ENCODE data around the gene FANK1.
A peak's percentile ranks its signal among the peaks of the same experiment; 100 is the strongest.

Gene FANK1, protein sequence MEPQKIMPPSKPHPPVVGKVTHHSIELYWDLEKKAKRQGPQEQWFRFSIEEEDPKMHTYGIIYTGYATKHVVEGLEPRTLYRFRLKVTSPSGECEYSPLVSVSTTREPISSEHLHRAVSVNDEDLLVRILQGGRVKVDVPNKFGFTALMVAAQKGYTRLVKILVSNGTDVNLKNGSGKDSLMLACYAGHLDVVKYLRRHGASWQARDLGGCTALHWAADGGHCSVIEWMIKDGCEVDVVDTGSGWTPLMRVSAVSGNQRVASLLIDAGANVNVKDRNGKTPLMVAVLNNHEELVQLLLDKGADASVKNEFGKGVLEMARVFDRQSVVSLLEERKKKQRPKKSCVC

DNA sequence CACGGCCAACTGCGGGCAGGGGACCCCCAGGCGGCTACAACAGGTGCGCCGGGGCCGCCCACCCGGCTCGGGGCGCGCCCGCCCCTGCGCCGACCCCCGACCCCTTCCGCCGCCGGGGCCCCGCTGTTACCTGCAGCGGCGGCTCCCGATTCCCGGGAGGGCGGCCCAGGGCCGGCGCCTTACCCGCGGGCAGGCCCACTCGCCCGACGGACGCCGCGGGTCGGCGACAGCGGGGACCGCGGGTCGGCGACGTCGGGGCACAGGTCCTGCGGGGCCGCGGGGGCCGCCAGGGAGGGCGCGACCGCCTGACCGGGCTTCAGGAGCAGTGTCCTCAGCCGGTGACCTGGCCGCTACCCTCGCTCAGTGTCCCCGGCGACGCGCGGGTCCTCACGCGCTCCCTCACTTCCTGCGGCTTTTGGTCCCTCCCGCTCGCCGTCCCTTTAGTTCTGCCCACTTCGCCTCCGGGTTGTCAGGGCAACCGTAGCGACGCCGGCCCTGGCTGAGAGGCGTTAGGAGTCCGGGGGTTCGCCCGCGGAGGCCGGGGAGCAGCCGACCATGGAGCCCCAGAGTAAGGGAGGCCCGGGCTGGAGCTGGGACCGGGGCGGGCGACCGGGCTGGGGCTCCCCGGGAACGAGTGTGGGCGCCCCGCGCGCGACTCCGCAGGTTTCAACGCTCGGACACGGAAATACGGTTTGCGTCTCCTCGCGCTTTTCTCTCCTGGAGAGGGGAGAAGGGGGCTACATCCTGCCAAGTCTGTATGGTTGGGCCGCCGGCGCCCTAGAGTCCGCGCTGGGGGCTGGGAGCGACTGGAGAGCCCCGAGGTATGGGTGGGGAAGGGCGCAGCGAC, at the start of gene FANK1:
FANK1 (plus strand) TSS at position 477 of the 847 bp plus-strand sequence; CDS start at position 556, 79 bp downstream.
- peak; percentile 89 for DNase-seq (ENCODE audit: low read depth)

DNA sequence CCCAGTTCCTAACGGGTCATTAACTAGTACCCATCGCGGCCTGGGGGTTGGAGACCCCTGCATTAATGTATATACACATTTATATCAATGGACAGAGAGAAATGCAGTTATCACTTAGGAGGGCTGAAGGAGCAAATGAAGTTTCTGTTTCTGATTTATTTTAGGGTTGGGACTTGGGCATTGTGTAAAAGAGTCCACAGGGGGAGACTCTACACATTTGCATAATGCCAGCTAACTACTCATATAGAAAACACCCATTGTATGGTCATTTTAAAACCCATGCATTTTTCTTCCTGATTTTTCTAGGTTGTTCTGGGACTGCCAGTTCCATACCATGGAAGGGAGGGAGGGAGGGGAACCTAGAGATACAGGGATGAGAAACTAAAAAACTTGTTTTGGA, 49.5 kb upstream of the FANK1 start:
- DNase-seq (ENCODE audit: low read depth) = no peak

DNA sequence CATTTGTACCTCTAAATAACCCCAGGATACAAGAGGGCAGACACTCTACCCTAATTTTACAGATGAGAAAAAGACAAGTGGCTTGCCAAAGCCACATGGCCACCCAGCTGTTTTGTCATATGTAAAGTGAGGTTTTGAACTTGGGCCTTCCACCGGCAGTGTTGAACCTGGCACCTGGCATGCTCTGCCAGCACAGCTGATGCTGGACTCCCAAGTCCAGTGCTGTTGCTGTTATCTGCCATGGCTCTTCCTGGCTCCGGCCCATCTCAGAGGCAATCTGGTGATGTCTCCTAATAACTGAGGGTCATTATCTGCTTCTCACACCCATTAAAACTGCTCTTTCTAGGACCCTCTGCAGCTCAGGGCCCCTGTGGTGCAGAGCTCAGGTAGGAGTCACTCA, 48.0 kb upstream of the FANK1 start:
- DNase-seq (ENCODE audit: low read depth) = no peak

DNA sequence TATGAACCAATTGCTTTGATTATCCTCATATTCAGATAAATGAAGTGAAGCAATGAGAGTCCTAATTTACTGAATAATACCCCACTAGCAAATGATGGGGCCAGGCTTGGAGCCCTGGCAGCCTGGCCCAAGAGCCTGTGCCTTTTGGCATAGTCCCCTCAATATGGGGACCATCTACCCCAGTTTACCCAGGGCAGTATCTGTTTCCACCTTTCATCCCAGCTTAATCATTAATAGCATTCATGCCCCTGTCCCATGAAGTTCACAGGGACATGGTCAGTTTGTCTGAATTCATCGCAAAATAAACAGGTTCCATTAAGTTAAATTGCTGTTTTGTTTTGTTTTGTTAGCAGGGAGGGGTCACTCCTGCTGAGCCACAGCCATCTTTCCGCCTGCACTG, 47.5 kb upstream of the FANK1 start:
- DNase-seq (ENCODE audit: low read depth) = no peak

DNA sequence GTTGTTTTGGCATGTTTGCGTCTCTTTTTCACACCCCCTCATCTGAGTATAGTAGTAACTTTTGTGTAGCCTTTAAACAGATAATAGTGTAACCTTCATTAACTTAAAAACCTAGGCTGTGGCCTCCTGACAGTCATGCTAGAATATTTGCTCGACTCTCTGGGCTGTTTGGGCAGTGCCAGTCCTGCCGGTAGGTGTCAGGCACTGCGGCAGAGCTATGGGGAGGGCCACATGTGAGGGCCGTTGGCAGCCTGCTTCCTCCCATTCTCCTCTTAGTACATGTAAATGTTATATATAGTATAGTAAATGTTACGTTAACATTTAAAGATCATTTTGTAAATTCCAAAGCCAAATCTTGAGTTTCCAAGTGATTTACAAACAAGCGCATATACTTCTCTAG, 46.9 kb upstream of the FANK1 start:
- no peak for DNase-seq (ENCODE audit: low read depth)

DNA sequence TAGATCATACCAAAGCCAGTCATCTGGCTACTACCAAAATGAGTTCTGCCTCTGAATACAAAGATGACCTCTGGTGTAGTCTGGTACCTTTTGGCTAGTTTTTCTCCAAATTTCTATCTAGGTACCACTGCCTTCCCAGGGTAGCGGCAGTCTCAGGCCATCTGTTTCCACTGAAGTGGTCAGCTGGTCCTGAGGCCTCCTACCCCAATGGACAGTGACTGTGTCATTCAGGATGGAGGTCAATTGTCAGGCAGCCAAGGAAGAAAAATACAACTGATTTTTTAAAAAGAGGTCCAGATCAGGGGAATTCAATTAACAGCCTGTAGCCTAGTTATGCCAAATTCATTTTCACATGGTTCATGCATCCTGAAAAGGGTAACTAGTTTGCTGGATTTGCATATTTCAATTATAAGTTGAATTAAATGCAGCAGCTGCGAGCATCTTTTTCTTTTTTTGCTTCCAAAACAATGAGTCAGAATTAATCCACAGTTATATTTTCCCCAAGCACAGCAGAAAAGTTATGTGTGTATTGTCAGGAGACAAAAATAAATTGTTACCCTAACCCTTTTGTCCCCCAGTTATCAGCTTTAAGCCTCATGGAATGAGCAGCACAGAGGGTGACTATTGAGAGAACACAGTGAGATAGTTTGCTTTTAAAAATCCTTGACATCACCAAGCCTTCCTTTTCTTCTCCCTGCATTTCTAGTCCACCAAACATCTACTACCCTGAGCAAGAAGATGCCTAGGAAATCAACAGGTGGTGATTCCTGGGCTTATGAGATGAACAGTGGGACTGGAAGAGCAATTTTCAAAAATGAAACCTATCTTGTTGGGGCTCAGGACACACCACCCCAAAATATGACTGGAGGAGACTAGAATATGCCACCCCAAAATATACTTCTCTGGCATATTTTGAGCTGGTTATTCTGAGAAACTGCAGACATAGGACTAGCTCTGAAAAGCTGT, 45.3 kb upstream of the FANK1 start:
- no peak for DNase-seq (ENCODE audit: low read depth)

DNA sequence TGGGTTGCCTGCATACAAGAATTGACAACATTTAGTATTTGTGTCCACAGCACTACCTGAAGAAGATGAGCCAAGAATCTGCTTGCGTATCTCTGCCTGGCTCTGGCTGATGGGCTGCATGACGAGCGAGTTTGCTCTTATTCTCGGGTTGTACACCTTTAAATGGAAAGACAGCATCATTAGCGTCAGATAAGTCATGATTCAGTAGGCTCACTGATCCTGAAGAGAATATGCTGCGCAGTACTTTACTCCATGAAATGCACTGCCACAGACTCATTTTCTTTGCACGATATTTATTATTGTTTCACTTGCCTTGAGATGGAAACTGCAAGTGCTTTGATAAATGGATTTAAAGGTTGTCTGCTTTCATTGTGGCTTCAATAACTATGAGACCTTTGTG, 43.9 kb upstream of the FANK1 start:
- DNase-seq (ENCODE audit: low read depth) = no peak

DNA sequence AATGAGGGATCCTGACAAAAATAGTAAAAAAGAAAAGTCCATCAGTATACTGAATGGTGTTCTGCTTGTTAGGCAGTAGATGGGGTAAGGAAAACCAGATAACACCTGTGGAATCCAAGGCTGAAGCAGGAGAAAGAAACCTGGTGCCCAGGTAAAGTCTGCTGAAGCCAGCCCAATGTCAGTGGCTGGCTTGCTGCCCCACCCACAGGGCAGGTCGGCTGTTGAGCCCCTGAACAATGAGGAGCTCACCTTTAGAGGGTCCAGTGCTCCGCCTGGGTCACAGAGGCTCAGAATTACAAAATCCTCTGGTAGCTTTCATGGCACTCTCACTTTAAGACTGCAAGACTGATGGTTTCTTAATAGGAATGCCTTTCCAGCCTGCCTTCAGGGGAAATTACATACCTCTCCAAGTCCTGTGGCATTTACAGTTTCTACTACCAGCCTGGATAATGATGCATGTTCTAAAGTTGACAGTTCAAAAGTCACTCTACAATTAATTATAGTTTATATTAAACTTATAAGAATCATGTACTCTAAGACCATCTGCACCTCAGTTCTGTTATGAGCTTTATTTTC, 39.1 kb upstream of the FANK1 start:
- peak; percentile 9 for DNase-seq (ENCODE audit: low read depth)

DNA sequence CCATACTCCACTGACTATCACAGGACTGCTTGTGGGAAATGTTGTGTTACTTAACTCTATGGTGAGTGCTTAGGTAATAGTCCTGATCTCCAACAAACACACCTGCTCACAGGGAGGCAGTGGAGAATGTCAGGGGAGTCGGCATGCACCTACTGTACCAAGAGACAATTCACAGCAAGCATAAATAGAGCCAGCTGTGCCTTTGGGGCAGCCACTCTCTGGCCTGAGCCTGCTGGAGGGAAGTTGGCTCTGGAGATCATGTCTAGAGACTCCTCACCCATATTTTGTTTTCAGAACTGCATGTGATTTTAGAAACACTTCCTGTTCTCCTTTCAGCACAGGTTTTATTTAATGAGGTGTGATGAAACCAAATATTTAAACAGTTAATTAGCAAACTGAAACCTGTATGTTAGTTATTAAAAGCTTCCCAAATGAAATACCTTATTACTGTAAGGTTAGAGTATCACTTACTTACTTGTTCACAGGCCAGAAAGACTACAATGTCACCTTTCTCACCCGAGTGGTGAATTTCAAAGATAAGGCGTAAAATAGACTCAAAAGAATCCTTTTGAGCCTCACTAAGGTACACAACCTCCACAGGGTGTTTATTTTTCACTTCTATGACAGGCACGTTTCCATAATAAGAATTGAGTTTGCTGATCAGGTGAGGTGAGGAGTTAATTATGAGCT, 37.1 kb upstream of the FANK1 start:
- DNase-seq (ENCODE audit: low read depth) = no peak

DNA sequence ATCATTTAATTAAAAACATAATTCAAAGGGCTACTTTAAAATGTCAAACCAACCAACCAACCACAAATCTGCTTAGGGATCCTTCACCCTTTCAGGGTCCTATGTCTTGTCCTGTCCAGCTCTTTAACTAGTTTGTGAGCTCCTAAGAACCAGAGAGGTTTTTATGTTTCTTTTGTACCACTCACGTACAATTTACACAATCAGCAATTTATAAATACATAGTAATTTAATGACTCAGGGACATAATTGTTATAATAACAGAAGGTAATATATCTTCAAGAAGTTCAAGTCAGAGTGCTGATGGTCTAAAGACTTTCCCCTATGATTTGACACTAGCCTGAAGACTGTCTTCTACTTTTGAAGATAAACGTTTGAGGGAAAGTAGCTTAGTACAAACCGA, 31.2 kb upstream of the FANK1 start:
- DNase-seq (ENCODE audit: low read depth) = no peak

DNA sequence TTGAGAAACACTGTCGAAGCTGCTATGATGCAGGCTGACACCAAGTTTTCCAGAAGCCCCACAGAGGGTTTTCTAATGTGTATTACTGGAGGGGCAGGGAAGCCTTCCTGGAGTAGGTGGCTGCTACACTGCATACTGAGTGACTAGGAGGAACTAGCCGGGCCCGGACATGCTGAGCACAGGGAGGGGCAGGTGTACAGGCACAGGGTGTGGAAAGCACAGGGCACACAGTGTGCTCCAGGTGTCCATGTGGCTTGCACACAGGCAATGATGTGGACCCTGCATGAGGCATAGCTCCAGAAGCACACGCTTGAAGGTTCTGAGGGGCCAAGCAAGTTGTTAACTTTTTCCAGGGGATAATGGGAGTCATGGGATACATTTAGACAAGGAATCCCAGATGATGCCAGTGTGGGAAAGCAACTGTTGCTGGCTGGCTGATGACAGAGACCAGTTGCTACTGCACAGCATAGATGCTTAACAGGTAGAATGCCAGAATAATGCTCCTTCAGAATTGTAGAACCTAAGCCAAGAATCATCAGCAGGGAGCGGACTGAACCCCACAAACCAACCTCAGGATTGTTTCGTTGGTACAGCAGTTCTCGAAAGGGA, 29.8 kb upstream of the FANK1 start:
- no peak for DNase-seq (ENCODE audit: low read depth)

DNA sequence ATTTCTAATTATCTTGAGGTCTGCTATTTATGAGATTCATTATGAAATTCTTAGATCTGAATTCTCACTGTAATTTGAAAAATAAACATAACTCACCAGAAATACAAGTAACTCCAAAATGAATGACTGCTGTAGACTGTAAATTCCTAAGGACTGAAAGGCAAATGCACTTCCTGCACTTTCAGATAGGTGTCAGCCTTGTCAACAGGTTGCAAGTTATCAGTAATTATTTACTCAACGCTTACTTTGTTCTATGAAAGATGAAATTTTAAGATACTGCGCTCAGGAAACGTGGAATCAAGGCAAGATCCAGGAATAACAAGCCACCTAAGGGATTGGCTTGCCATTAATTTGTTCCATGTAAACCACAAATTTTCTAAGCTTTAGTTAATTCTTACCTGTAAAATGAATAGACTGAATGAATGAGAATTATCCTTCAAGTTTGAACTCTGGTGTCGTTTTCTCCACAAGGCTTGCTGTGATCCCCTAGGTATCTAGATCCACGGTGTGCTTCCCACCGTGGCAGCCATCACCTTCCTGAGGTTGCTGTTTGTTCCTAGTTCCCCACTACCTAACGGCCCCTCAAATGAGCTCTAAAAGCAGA, 27.9 kb upstream of the FANK1 start:
- peak; percentile 34 for DNase-seq (ENCODE audit: low read depth)

DNA sequence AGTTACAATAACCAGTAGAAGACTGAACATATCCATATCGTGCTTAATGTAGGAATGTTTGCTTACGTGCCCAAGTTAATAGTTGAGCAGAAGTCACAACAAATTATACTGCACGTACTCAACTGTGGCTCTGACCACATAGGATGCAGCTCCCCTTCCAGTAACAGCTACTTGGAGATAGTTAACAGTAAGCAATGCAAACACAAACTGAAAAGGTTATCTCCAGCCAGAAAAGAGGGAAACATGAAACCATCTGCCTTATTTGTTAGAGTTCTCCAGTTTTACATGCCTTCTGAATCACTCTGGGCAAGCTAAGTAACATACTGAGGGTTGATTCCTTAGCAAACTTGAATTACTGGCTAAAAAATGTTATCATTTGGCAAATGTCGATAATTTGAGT, 25.0 kb upstream of the FANK1 start:
- DNase-seq (ENCODE audit: low read depth) = peak; percentile 37

DNA sequence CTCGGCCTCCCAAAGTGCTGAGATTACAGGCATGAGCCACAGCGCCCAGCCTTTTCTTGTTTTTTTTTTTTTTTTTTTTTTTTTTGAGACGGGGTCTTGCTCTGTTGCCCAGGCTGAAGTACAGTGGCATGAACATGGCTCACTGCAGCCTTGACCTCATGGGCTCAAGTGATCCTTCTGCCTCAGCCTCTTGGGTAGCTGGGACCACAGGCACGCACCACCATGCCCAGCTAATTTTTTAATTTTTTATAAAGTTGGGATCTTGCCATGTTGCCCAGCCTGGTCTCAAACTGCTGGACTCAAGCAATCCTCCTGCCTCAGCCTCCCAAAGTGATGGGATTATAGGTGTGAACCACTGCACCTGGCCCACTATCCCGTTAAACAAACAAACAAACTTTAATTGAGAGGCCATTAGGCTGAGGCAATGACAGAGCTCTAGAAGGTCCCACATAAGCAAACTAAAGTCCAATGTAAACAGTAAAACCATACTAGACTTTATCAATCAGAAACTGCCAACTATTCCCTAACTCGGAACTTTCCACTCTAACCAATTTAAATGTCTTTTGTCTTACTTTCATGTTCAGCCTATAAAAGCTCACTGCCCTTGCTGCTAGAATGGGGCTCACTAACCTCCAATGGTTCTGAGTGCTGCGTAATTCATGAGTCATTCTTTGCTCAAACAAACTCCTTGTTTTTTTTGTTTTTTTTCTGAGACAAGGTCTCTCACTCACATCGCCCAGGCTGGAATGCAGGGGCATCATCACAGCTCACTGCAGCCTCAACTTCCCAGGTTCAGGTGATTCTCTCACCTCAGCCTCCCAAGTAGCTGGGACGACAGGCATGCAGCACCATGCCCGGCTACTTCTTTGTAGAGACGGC, 17.2 kb upstream of the FANK1 start:
- peak; percentile 64 for DNase-seq (ENCODE audit: low read depth)

DNA sequence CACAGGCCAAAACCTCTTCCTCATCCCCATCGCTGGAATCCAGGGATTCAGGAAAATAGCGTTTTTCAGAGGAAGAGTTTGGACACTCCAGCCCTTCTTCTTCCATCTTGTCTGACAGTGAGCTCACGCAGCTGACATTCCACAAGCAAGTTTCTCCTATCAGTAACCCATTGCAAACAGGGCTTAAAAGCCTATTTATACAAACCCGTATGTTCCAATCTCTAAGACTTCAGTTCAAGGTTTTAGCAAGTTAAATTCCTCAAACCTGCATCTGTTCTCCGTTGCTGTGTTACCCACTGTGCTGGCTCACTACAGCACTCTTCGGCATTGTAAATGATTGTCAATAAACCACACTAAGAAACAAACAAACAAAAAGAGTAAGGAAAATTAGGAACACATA, 15.6 kb upstream of the FANK1 start:
- no peak for DNase-seq (ENCODE audit: low read depth)

DNA sequence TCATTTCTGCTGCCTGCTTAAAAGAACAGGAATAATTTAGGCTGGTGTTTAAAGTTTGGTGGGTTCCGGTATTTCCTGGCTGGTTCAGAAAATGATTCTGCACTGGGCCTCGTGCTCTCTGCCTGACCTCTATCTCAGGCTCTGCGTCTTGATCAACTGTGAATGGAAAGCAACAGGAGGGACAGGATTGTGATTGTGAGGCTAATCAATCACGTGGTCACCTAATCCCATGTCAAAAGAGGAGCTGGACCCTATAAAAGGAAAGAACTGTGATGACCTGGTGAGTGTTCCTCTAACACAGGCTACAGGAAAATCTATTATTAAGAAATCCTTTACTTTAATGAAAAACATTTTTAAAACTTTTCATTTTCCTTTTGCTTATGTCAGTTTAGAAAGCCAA, 15.2 kb upstream of the FANK1 start, which contains the start of gene DHX32:
DHX32 (minus strand) TSS at position 101 of the 400 bp plus-strand sequence. CDS start 468 bp downstream, outside the sequence.
- no peak for DNase-seq (ENCODE audit: low read depth)

DNA sequence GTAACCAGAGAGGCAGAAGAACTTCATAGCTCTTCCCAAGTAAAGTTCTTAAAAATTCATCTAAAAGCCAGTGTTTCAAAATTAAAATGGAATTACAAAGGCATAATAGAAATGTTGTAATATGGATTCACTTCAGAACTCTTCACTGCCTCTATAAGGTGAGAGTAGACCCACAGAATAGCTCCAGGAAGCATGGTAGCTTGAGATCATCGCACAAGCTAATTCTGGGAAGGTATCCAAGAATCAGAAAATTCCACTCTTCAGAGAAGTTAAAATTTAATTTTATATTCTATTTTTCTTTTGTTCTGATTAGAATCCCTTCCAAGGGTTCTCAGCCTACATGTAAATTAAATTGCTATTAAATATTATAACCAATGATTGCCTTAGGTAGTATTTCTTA, 13.8 kb upstream of the FANK1 start:
- no peak for DNase-seq (ENCODE audit: low read depth)

DNA sequence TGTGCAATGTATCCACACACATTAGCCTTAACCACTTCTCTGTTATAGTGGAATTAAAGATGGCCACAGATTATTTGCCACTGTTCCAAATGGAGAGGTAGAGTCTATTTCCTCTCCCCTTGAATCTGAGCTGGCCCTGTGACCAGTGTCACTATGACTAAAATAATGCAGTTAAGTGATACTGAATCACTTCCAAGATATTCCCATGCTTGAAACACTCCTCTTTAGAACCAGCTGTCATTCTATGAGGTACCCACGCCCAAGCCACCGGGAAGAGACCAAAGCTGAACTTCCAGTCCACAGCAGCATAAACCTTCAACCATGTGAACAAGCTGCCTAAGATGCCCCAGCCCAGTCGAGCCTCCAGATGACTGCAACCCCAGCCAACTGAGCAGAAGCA, 13.2 kb upstream of the FANK1 start:
- no peak for DNase-seq (ENCODE audit: low read depth)

DNA sequence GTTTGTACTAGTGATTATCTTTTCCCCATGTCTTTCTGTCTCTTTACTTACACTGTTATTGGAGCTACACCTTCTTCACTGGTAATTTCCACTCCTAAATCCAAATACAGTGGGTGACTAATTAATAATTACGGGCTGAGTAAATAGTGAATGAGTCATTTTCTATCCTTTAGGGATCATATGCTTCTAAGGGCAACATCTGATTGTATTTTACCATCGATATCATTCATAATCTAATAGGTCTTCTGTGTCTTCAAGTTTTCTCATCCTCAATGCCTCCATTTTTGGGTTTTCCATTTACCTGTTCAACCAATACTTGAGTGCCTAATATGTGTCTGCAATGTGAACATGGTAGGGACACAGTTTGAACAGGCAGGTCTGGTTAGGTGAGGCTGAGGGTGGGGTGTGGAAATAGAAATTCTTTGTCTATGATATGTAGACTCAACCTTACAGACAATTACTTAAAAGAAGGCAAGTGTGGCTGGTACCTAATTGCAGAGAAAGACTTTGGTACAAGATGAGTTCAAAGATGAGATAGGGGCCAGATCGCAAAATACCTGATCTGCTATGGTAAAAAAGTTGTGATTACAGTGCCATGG, 9.4 kb upstream of the FANK1 start:
- no peak for DNase-seq (ENCODE audit: low read depth)

All from fibroblast of gingiva (primary cell).